Stimulated activated effector memory CD8-positive, alpha-beta T cell treated with anti-CD3 and anti-CD28 coated beads, Interleukin-12 subunit alpha, Interleukin-12 subunit beta, amount 100 ng/mL, for 72 hours (primary cell): ENCODE measurements around the gene TMEM62.

ENCODE experiments used
- ATAC-seq: fragments of 150-1000 bp; cut with Tn5 transposase; 2 replicates; pipeline ENCODE4 v1.10.0; 2021
- DNase-seq, 2 donors: peaks; one replicate each; pipeline ENCODE4 v3.0.0; 2021 to 2022; ENCODE audit warnings: low spot score in 2 of 2
- H3K27ac Mint-ChIP-seq: one replicate; pipeline ENCODE4 v1.8.0; 2022; ENCODE audit warnings: mild to moderate bottlenecking, mixed read lengths
- H3K36me3 Mint-ChIP-seq: one replicate; pipeline ENCODE4 v1.8.0; 2022; ENCODE audit warnings: mild to moderate bottlenecking, mixed read lengths
- H3K4me1 Mint-ChIP-seq: one replicate; pipeline ENCODE4 v1.8.0; 2022; ENCODE audit warnings: mixed read lengths
- H3K4me3 Mint-ChIP-seq: one replicate; pipeline ENCODE4 v1.8.0; 2022; ENCODE audit warnings: mild to moderate bottlenecking, mixed read lengths
- H3K9me3 Mint-ChIP-seq: one replicate; pipeline ENCODE4 v1.8.0; 2022; ENCODE audit warnings: mixed read lengths

Gene TMEM62

DNA sequence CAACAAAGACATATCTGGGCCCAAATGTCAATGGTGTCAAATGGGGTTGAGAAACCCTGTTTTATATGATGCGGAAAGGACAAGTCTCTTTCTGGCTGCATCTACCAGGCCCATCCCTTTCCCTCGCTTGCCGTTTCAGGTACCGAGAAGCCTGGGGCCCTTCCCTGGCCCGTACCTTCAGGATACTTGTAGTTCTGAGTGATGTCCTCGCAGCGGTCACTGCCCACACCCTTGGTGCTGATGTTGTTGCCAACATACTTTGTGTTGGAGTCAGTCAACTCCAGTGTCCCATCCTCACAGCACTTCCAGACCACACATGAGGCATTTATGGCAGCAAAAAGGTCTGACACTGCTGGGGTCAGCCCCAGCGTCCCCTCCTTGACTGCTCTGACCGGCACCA lies 73.6 kb downstream of the TMEM62 start:
- Mint-ChIP-seq H3K36me3 (no peaks in the 10 kb centered on the region), H3K27ac (no peak overlapping the region), H3K4me1 (peaks cover 9% of the 10 kb centered on the region), H3K4me3 (no peak overlapping the region), H3K9me3 (no peaks in the 10 kb centered on the region)
- no peak for ATAC-seq
- DNase-seq = no peak

DNA sequence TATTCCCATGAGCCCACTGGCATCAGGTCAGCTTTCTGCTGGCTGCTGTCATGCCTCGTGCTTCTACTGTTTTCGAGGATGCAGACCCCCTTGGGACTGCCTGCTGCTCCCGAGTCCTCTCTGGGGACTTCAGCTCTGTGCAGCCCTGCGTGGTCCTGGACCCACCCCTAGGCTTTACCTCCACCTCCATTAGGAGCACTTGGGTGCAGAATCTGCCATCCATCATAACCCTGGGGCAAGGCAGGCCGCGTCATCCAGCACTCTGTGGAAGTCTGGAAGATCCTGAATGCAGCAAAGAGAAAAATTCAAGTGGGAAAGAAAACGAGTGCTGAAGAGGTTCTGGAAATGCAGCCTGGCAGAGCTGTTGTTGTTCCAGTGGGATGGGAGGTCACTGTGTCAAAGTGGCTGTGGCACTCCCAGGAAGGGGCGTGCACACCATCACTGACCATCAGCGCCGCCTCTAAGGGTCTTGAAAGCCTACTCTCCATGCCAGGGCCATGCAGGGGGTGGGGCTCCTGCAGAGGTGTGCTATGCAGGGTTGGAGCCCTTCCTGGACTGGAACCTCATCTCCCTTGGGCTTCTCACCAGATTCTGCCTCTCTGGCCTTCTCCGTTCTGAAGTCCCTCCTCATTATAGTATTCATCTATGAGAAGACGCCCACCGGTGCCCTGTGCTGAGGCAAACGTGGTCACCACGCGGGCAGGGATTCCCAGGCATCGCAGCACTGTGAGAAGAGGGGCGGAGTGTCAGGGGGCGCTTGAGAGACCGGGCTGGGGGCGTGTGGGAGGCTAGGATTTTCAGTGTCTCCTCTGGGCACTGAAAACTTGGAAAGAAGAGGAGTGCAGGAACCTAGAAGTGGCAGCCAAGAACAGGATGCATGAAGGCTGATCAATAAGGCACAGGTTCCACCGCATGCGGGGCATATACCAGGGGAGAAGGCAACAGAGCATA lies 74.9 kb downstream of the TMEM62 start:
- no peak overlapping the region for H3K4me3 Mint-ChIP-seq
- peak overlapping the region; percentile 35 for H3K27ac Mint-ChIP-seq
- H3K9me3 Mint-ChIP-seq = no peaks in the 10 kb centered on the region
- no peak for DNase-seq
- peaks cover 9% of the 10 kb centered on the region for H3K4me1 Mint-ChIP-seq
- no peaks in the 10 kb centered on the region for H3K36me3 Mint-ChIP-seq
- no peak for ATAC-seq

DNA sequence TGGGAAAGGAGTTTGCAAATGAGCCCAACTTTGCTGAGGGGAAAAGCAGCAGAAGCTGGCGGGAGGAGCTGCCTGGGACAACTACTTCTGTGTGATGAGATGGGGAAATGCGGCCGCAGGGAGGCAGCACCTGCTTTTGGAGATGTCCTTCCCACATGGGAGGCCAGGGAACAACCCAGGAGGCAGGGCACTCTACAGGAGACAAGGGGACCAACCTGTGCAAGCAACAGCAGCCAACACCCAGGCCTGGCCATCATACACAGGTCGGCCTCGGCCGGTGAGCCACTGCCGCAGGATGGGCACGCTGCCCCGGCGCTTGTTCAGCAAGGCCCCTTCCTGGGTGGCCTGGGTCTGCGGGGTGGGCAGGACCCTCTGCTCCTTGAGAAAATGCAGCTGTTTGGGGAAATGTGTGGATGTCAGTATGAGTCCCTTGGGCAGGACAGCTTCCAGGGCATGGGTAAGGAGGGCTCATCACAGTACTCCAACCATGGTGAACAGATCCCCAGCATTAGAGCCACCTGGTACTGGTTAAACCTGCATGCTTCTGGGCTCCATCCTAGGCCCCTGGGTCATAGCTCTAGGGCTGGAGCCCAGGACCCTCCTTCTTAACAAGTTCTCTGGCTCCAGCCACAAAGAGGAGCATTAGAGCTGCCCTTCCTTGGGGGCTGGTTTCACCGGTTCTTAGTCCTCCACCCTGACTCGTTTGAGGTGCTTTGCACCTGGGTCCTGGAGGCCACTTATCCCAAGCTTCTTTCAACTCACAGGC lies 75.9 kb downstream of the TMEM62 start:
- no peaks in the 10 kb centered on the region for H3K9me3 Mint-ChIP-seq
- DNase-seq (no peak), ATAC-seq (no peak)
- peaks cover 5% of the 10 kb centered on the region for H3K4me1 Mint-ChIP-seq
- no peak overlapping the region for H3K4me3 Mint-ChIP-seq
- no peak overlapping the region for H3K27ac Mint-ChIP-seq
- H3K36me3 Mint-ChIP-seq = no peaks in the 10 kb centered on the region

DNA sequence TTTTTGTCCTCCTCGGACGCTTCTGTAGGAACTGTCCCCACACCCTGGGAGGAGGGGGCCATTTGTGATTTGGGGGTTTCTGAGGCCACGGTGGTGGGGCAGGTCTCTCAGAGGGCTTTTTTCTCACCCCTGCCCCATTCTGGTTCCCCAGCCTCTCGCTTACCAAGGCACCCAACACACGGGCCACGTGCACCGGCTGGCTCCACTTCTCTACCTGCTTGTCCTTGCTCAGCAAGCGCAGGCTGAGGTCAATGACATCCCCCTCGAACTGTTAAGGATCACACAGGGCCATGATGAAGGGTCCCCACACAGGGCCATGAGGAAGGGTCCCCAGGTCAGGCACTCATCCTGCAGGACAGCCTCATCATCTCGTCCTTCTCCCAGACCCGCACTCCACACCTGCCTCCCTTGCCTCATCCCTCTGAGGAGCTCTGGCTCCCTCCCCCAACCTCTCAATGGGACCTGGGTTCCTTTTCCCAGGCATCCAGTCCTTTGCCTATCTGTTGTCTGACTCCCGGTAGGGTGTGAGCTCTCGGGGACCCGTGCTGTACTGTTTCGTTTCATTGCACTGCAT lies 76.9 kb downstream of the TMEM62 start:
- Mint-ChIP-seq H3K4me1 (no peaks in the 10 kb centered on the region), H3K27ac (no peak overlapping the region), H3K4me3 (no peak overlapping the region), H3K9me3 (no peaks in the 10 kb centered on the region), H3K36me3 (no peaks in the 10 kb centered on the region)
- ATAC-seq = no peak
- DNase-seq = no peak

DNA sequence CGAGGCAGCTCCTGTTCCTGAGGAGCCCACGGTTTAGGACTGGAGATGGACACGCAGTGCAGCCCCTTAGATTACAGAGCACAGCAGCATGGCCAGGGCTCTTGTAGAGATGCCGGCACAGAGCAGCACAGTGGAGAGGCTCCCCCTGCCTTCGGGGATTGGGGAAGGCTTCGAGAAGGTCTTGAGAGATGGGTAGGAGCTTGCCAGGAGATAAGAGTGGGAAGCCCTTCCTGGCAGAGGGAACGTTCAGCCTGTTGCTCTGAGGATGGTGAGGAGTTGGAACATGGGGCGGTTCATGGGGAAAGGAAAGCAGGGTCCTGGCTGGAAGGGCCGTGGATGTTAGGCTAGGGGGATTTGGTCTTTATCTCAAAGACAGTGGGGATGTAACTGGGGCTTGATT lies 77.4 kb downstream of the TMEM62 start:
- no peaks in the 10 kb centered on the region for H3K9me3 Mint-ChIP-seq
- no peak overlapping the region for H3K27ac Mint-ChIP-seq
- DNase-seq (no peak), ATAC-seq (no peak)
- no peaks in the 10 kb centered on the region for H3K36me3 Mint-ChIP-seq
- H3K4me1 Mint-ChIP-seq = no peaks in the 10 kb centered on the region
- no peak overlapping the region for H3K4me3 Mint-ChIP-seq

DNA sequence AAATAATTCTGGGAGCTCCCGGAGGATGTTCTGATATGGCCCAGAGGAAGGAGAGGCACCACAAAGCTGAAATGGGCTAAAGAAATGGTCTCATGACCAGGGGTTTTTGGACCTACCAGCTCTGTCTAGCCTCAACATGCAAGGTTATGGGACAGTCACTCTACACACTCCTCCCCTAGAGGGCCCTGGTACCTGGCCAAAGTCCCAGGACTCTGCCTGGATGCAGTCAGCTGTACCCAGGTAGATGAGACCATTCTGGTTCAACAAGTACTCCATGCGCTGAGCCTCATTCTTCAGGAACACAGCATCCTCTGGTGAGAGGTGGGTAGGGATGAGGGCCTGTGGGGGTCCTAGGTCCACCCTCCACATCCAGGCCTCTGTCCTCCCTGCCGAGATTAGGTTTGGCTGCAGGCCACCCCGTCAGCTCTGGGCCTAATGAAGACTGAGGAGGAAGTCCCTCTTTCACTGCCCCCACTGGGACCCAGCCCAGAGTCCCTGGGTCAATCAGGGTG lies 77.9 kb downstream of the TMEM62 start:
- H3K4me1 Mint-ChIP-seq = no peaks in the 10 kb centered on the region
- H3K36me3 Mint-ChIP-seq = no peaks in the 10 kb centered on the region
- no peak for ATAC-seq
- H3K4me3 Mint-ChIP-seq = no peak overlapping the region
- H3K9me3 Mint-ChIP-seq = no peaks in the 10 kb centered on the region
- DNase-seq = no peak
- no peak overlapping the region for H3K27ac Mint-ChIP-seq

DNA sequence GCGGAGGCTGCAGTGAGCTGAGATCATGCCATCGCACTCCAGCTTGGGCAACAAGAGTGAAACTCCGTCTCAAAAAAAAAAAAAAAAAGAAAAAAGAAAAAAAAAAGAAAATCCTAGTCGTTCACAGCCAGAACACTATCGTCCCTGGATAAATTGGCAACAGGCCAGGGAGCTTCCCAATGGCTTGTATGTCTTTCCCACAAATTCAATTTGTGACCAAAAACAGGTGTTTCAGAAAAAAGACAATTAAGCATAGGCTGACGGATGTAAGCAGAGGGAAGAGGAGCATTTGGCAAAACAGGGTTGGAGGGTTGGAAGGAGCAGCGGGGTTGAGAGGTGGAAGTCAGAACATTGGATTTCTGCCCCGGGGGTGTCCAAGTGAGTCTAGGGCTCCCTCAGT lies 78.9 kb downstream of the TMEM62 start:
- no peak for DNase-seq
- Mint-ChIP-seq H3K9me3 (no peaks in the 10 kb centered on the region), H3K27ac (no peak overlapping the region), H3K36me3 (no peaks in the 10 kb centered on the region), H3K4me1 (no peaks in the 10 kb centered on the region), H3K4me3 (no peak overlapping the region)
- no peak for ATAC-seq

DNA sequence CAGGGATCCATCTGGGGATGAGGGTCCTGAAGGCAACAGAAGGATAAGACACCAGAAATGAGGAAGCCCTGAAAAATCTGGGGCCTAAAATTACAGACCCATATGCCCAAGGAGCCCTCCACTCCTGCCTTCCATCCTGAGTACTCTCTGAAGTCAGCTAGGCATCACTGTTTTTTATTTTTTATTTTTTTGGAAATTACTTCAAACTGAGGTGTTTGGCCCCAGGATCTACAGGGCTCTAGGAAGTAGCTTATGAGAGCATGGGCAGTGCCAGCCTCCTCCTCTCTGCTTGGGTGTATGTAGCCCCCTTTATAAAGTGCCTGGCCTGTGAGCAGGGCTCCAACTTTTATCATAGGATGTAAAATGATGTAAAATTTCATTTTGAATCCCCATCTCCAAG lies 79.6 kb downstream of the TMEM62 start:
- no peaks in the 10 kb centered on the region for H3K9me3 Mint-ChIP-seq
- H3K27ac Mint-ChIP-seq = no peak overlapping the region
- no peaks in the 10 kb centered on the region for H3K36me3 Mint-ChIP-seq
- no peak for ATAC-seq
- H3K4me1 Mint-ChIP-seq = no peaks in the 10 kb centered on the region
- DNase-seq = no peak
- no peak overlapping the region for H3K4me3 Mint-ChIP-seq

DNA sequence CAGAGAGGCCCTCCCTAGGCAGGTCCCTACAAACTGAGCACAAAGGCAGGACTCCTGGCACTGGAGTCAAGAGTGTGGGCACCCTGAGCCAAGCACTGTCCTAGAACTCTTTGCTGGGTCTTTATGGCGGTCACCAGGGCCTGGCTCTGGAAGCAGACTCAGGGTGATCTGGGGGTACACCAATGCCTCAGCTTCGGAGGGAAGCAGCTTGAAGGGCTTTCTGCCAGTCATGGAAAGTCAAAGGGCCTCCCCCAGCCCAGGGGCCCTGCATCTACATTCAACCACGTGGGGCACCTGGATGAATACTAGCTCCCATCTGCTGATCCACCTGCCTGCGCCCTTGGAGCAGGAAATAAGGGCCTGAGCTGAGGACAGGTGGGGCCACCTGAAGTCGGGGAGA lies 80.1 kb downstream of the TMEM62 start:
- DNase-seq = no peak
- H3K36me3 Mint-ChIP-seq = no peaks in the 10 kb centered on the region
- H3K9me3 Mint-ChIP-seq = no peaks in the 10 kb centered on the region
- H3K27ac Mint-ChIP-seq = peak overlapping the region; percentile 48
- ATAC-seq = no peak
- H3K4me3 Mint-ChIP-seq = no peak overlapping the region
- H3K4me1 Mint-ChIP-seq = no peaks in the 10 kb centered on the region

DNA sequence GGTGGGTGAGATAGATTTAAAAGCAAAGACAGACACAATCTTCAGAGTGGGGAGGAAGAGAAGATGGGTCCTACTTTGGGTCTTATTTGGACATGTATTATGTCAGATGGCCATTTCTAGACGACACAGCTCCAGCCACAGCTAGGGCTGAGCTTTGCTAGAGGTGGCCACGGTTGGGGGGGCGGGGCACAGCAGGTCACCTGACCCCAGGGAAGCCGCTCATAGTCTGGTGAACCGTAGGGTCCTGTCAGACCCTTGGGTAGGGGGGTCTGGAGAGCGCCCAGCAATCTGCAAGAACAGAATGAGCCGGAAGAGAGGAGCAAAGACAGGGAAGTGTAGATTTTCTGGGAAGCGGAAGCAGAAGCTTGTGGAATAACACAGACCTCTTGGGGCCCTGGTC lies 80.8 kb downstream of the TMEM62 start:
- Mint-ChIP-seq H3K4me3 (no peak overlapping the region), H3K27ac (peak overlapping the region; percentile 48), H3K9me3 (no peaks in the 10 kb centered on the region), H3K36me3 (no peaks in the 10 kb centered on the region), H3K4me1 (no peaks in the 10 kb centered on the region)
- ATAC-seq (no peak), DNase-seq (no peak)

DNA sequence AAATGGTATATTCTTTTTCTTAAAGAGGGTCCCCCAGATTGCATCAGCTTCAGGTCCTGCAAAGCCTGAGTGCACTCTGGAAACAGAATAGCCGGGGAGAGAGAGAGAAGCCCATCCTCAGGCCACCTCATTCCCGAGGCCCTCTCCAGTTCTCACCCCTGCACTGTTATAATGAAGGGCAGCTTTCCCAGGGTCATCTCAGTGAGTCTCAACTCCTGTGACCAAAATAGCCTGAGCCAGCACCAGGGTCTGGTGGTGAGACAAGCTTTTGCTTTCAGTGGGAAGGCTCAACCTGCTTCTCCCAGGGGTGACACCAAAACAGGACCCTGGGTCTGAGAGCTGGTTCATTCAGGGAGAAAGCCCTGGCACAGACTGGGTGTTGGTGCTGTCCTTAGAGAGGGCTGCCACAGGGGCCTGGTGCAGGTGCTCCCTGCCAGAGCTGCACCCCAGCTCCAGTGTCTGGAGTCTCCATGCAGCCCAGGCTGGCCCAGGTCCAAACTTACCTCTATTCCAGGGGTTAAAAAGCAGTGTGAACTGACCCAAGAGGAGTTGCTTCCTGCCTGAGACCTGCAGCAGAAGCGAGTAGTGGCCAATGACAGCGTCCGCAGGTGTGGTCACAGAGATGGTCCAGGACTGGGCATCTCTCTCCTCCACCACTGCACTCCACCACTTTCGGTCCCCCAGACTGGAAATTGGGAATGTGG lies 81.4 kb downstream of the TMEM62 start:
- no peaks in the 10 kb centered on the region for H3K36me3 Mint-ChIP-seq
- ATAC-seq (no peak), DNase-seq (no peak)
- no peaks in the 10 kb centered on the region for H3K9me3 Mint-ChIP-seq
- no peak overlapping the region for H3K27ac Mint-ChIP-seq
- no peak overlapping the region for H3K4me3 Mint-ChIP-seq
- no peaks in the 10 kb centered on the region for H3K4me1 Mint-ChIP-seq

DNA sequence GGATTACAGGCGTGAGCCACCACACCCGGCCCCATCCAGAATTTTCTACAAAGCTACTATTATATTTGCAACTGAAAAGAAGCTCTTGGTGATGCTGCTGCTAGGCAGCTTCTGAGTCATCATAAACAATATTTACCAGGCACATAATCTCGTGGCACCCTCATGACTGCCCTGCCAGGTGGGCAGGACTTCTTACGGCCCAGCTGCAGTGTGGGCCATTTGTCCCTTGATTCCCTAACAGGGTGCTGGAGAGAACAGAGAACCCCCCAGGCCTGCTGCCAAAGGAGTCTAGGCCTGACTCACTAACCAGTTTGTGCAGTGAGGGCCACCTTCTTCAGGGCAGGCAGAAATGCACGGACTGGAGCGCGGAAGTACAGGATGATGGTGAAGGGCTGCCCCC lies 82.6 kb downstream of the TMEM62 start:
- Mint-ChIP-seq H3K9me3 (no peaks in the 10 kb centered on the region), H3K4me1 (peaks cover 6% of the 10 kb centered on the region)

DNA sequence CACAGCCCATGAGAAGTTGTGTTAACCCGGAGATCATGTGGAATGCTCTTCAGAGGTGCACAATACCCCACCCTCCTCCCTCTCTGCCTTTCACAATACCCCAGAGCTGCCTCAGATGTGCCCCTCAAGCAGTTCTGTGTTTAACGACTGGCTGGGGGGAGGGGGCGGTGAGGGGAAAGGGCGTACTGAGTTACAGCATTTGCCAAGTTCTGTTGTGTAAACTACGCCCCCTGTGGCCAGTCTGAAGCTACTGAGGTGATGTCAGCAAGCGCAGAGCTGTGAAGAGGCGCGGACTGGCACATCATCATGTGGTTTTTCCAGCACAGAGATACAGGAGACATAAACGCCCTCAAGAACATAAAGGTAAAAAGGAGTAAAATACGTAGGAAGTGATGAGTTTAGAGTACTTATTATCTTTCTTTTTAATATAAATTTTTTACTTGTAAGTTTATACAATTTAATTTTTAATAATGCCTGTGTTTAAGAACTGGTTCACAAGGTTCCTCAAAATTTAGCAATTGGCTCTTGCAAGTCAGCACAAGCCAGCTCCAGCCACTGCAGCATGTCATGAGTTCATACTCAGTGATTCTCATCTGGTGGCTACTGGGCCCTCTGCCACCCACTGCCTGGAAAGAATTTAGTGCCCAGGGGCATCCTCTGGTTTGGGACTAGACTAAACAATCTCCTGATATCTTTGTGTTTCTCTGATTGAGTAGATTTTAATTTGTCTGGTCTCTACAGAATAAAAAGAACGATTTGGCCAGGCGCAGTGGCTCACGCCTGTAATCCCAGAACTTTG lies 85.7 kb downstream of the TMEM62 start:
- no peak for ATAC-seq
- H3K9me3 Mint-ChIP-seq = no peaks in the 10 kb centered on the region
- no peaks in the 10 kb centered on the region for H3K36me3 Mint-ChIP-seq
- H3K27ac Mint-ChIP-seq = no peak overlapping the region
- DNase-seq = no peak
- peaks cover 6% of the 10 kb centered on the region for H3K4me1 Mint-ChIP-seq
- H3K4me3 Mint-ChIP-seq = no peak overlapping the region

More for the DNA sequence above, 82.6 kb downstream of the TMEM62 start:
- Mint-ChIP-seq H3K4me3 (no peak overlapping the region), H3K36me3 (no peaks in the 10 kb centered on the region), H3K27ac (no peak overlapping the region)
- DNase-seq = no peak
- no peak for ATAC-seq
